Right lobe of liver (tissue), 4 donors: ENCODE data around the gene OR10D3.

ENCODE experiments used
- POLR2A ChIP-seq: fragments of 450-650 bp; IDR thresholded peaks from one replicate; pipeline ENCODE4 v1.6.1; 2017; ENCODE audit warnings: antibody characterized with exemption, mild to moderate bottlenecking
- TF ChIP-seq, protein P1 (sequence below), 4 donors: fragments of 200-600 bp in 3 of 4; fragments of 450-650 bp in 1 of 4; IDR thresholded peaks; one replicate each; pipeline versions ENCODE4 v1.5.1 to v1.8.0; 2016 to 2022; ENCODE audit warnings: antibody characterized with exemption in 4 of 4, mild to moderate bottlenecking in 2 of 4
- donor health status: DM: no; HTN: no; CAD: no.
- donor health status: DM: no; HTN: no; CAD: no.
- donor health status: DM: no; HTN: yes; CAD: no.

DNA sequence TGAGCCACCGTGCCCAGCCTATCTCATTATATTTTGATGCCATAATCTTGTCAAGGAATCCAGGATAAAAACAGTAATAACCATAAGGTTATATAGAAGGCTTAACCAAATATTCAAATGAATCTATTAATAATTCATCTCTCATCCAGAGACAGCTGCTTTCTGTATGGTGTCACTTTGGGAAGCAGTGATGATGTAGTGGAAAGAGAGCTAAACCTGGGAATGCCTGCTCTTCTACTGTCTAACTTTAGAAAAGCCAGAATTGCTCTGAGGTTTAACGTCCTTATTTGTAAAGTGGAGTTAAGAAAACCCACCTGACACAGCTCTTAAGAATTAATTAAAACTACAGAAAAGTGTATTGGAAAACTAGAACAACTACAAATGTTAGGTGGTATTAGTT, 29.3 kb upstream of the OR10D3 start:
- TF ChIP-seq, protein P1, sequence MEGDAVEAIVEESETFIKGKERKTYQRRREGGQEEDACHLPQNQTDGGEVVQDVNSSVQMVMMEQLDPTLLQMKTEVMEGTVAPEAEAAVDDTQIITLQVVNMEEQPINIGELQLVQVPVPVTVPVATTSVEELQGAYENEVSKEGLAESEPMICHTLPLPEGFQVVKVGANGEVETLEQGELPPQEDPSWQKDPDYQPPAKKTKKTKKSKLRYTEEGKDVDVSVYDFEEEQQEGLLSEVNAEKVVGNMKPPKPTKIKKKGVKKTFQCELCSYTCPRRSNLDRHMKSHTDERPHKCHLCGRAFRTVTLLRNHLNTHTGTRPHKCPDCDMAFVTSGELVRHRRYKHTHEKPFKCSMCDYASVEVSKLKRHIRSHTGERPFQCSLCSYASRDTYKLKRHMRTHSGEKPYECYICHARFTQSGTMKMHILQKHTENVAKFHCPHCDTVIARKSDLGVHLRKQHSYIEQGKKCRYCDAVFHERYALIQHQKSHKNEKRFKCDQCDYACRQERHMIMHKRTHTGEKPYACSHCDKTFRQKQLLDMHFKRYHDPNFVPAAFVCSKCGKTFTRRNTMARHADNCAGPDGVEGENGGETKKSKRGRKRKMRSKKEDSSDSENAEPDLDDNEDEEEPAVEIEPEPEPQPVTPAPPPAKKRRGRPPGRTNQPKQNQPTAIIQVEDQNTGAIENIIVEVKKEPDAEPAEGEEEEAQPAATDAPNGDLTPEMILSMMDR (IDR thresholded peaks at IDR 0.05): no peak
- no peak for TF ChIP-seq POLR2A
